ENCODE measurements around the gene PURB. TPM values are rescaled to one million over a fixed set of nuclear protein-coding genes. Genes with fewer than 3 reads are reported as not detected.

The PURB gene
- total and polyA plus RNA-seq, 7 donors, result 8.8 to 27.2 (median 20.6) TPM

GRCh38 chr7:44906965-44907364 is 21.6 kb upstream of the PURB start:
- intact Hi-C loops (cut with DNase I), result no loop called here
- 80 to 84% (median 83%) methylated on average over 8 of the region's 8 CpGs for WGBS, 3 donors
- H3K9me3 ChIP-seq, result no peaks in the 10 kb centered on the region
- ATAC-seq, result no peak
- no peaks in the 10 kb centered on the region for H3K27me3 ChIP-seq (ENCODE audit: insufficient read depth in 3 of 3, low read length in 2 of 3)
- H3K36me3 ChIP-seq (ENCODE audit: insufficient read depth in 1 of 2, low read depth in 1 of 2), result no peaks in the 10 kb centered on the region
- H3K4me3 ChIP-seq, result no peak overlapping the region
- TF ChIP-seq, protein P1, sequence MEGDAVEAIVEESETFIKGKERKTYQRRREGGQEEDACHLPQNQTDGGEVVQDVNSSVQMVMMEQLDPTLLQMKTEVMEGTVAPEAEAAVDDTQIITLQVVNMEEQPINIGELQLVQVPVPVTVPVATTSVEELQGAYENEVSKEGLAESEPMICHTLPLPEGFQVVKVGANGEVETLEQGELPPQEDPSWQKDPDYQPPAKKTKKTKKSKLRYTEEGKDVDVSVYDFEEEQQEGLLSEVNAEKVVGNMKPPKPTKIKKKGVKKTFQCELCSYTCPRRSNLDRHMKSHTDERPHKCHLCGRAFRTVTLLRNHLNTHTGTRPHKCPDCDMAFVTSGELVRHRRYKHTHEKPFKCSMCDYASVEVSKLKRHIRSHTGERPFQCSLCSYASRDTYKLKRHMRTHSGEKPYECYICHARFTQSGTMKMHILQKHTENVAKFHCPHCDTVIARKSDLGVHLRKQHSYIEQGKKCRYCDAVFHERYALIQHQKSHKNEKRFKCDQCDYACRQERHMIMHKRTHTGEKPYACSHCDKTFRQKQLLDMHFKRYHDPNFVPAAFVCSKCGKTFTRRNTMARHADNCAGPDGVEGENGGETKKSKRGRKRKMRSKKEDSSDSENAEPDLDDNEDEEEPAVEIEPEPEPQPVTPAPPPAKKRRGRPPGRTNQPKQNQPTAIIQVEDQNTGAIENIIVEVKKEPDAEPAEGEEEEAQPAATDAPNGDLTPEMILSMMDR (IDR thresholded peaks at IDR 0.05), result no peak
- no peaks in the 10 kb centered on the region for H3K4me1 ChIP-seq
- H3K27ac ChIP-seq, result no peak overlapping the region
- no peak for DNase-seq

- Histone ChIP-seq H3K36me3 (ENCODE audit: insufficient read depth in 1 of 2, low read depth in 1 of 2) (no peaks in the 10 kb centered on the region), H3K27me3 (ENCODE audit: insufficient read depth in 3 of 3, low read length in 2 of 3) (no peaks in the 10 kb centered on the region), H3K4me1 (no peaks in the 10 kb centered on the region), H3K27ac (no peak overlapping the region), H3K9me3 (no peaks in the 10 kb centered on the region), H3K4me3 (no peak overlapping the region)
- no peak for DNase-seq
- TF ChIP-seq, protein P1 (IDR thresholded peaks at IDR 0.05), result no peak
- no peak for ATAC-seq
- intact Hi-C loops (cut with DNase I), result no loop called here
- 85 to 88% (median 87%) methylated on average over 12 of the region's 12 CpGs for WGBS, 3 donors
Measured at GRCh38 chr7:44905002-44905635, 19.8 kb upstream of the PURB start.

- TF ChIP-seq, protein P1 (IDR thresholded peaks at IDR 0.05), result no peak
- Histone ChIP-seq H3K4me3 (no peak overlapping the region), H3K9me3 (no peaks in the 10 kb centered on the region), H3K4me1 (peaks cover under 1% of the 10 kb centered on the region), H3K36me3 (ENCODE audit: insufficient read depth in 1 of 2, low read depth in 1 of 2) (no peaks in the 10 kb centered on the region), H3K27ac (no peak overlapping the region), H3K27me3 (ENCODE audit: insufficient read depth in 3 of 3, low read length in 2 of 3) (no peaks in the 10 kb centered on the region)
- intact Hi-C loops (cut with DNase I), result no loop called here
- ATAC-seq (no peak), DNase-seq (no peak)
- 88 to 94% (median 89%) methylated on average over 9 of the region's 9 CpGs for WGBS, 3 donors
Measured at GRCh38 chr7:44899443-44899842, 14.1 kb upstream of the PURB start.

DNA sequence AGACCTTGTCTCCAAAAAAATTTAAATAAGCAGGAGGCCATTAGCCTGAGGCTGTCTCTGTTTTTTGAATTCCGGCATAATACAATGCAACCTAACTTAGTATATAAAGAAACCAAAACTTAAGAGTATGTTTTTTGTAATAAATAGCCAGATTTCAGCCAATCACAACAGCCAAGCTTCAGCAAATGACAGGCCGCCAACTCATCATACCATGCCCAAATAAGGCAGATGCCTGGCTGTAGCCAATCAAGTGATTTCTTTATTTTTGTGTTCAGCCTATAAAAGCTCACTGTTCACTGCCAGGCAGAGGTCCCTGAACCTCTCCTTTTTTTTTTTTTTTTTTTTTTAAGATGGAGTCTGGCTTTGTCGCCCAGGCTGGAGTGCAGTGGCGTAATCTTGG is 12.7 kb upstream of the PURB start:
- WGBS, 3 donors, result 96 to 99% (median 98%) methylated on average over 4 of the region's 4 CpGs
- DNase-seq (no peak), ATAC-seq (no peak)
- Histone ChIP-seq H3K36me3 (ENCODE audit: insufficient read depth in 1 of 2, low read depth in 1 of 2) (no peaks in the 10 kb centered on the region), H3K4me3 (no peak overlapping the region), H3K27ac (no peak overlapping the region), H3K9me3 (no peaks in the 10 kb centered on the region), H3K4me1 (peaks cover 7% of the 10 kb centered on the region), H3K27me3 (ENCODE audit: insufficient read depth in 3 of 3, low read length in 2 of 3) (no peaks in the 10 kb centered on the region)
- TF ChIP-seq, protein P1 (IDR thresholded peaks at IDR 0.05), result no peak
- intact Hi-C loops (cut with DNase I), result no loop called here

- Histone ChIP-seq H3K27ac (no peak overlapping the region), H3K4me3 (no peak overlapping the region), H3K9me3 (no peaks in the 10 kb centered on the region), H3K27me3 (ENCODE audit: insufficient read depth in 3 of 3, low read length in 2 of 3) (no peaks in the 10 kb centered on the region), H3K36me3 (ENCODE audit: insufficient read depth in 1 of 2, low read depth in 1 of 2) (no peaks in the 10 kb centered on the region), H3K4me1 (peaks cover 7% of the 10 kb centered on the region)
- no peak for DNase-seq
- intact Hi-C loops (cut with DNase I), result no loop called here
- WGBS, 3 donors, result 90 to 94% (median 93%) methylated on average over 1 of the region's 1 CpG
- TF ChIP-seq, protein P1 (IDR thresholded peaks at IDR 0.05), result no peak
- no peak for ATAC-seq
Measured at GRCh38 chr7:44897309-44897708, 12.0 kb upstream of the PURB start.
